Dermis blood vessel endothelial cell (primary cell): ENCODE data around the gene RALGAPA2. TPM values are rescaled to one million over a fixed set of nuclear protein-coding genes. Genes with fewer than 3 reads are reported as not detected.
"Not testable (repeated sequence)": the region's sequence is repeated elsewhere in the genome, so short reads cannot be mapped to it uniquely, and the experiment has no call there.

ENCODE experiments used
- DNase-seq: peaks from one replicate; pipeline ENCODE4 v3.0.0; 2010
- total RNA-seq: library from RNA; depleted of rRNA; stranded (reverse); fragments of >200 nt; gene quantifications from 2 replicates; pipeline ENCODE4 v1.2.3, GENCODE V29; 2014

The RALGAPA2 gene
- total RNA-seq, 1 donor from 2014 or later: 102 TPM

DNA sequence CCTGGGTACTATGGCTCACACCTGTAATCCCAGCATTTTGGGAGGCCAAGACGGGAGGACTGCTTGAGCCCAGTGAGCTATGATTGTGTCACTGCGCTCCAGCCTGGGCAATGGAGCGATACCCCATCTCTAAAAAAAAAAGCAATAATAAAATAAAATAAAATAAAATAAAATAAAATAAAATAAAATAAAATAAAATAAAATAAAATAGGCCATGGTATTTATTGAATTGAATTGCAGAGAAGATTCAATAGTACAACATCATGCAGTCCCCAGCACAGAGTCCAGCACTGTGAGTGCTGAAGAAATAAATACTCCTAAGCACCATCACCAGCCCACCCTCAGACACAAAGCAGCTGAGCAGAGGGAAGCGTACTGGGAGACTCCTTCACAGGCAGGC is 144.7 kb downstream of the RALGAPA2 start:
- no peak for DNase-seq

DNA sequence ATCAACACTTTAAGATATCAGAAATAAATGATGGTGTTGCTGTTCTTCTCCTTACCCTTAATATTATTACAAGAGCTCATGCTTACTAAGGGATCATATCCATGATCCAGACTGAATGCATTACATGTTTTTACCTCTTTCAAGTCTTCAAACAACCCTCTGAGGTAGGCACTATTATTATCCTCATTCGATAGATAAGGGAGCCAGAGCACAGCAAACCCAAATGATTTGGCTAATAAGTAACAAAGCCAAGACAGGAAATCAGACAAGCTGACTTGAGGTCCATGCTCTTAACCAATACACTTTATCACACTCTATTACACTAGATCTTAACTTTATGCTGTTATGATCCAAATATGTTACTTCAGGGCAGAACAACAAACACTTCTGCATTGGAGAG is 145.9 kb downstream of the RALGAPA2 start:
- DNase-seq: no peak

DNA sequence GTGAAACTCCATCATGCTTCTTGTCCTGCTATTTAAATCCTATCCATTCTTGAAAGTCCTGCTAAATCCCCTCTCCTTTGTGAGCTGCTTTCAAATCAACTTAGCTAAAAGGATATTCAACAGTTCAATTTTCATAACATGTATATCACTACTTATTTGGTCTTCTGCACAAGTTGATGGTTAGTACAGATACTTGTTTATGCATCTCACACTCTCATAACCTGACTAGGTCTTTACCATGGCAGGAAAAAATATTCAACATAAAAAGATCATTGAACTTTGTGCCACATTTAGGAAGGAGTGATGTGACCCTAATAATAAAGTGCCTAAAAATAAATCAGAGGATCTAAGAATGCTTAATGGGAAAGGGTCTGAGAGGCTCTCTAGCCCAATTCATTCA is 148.2 kb downstream of the RALGAPA2 start:
- DNase-seq: no peak

DNA sequence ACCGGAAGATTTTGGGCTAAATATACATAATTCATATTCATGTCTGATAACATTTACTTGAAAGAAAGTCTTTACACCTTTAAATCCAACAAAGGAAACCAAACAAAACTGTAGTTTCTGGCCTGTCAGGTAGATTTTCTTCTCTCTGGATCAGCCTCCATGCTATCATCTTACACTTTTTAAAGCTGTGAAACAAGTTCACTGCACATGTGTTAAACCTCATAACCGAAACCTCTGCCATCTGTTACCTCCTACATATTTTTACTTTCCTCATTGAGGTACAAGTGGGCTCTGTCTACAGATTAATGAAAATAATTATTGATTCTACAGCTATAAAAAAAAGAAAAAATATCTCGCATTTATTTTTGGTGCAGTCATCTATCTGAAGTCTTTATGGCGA is 149.9 kb downstream of the RALGAPA2 start:
- DNase-seq: no peak

DNA sequence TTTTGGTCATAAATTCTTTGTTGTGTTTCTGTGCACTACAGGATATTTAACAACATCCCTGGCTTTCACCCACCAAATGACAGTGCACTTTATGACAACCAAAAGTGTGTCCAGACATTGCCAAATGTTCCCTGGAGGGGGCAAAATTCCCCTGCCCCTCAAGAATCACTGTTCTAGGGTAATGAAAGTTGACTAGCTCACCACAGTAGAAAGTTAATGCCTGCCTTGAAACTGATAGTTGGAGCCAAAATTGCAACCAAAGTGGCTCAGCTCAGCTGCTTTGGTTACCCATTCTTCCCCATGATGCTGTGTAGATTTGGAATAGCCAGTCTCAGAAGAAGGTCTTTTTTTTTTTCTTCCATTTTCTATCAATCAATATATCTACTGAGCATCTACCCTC is 150.6 kb downstream of the RALGAPA2 start:
- DNase-seq: no peak

DNA sequence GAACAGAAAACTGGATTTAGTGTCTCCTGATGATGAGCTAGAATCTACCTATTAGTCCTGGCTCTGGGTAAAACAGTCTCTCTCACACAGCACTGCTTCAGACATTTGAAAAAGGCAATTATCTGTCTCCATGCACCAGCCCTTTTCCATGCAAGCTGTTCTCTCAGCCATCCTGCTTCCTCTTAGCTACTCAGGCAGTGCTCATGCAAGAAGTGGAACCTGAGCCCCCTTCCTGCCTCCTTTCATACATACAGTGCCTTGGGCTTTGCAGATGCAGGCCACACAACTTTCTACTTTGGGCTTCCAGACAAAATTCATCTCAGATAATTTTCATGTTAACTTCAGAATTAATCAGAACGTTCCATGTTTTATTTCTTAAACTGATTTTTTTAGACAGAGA is 151.3 kb downstream of the RALGAPA2 start:
- DNase-seq: no peak

DNA sequence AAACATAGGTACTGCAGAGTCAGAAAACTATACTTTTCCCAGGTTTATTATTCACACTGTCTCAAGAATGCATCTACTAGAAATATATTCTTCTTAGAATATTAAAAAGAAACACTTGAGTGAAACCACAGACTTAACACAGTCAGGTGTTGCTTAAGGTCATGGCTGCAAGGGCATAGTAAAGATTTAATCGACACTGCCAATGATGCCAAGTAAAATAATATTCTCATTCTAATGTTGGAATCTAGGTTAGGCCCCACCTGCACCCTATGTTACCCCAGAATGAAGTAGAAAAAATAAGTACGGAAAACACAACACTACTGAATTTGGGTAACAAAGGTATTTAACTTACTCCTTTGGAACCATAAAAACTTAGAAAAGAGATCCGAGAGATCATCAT is 155.0 kb downstream of the RALGAPA2 start:
- no peak for DNase-seq

DNA sequence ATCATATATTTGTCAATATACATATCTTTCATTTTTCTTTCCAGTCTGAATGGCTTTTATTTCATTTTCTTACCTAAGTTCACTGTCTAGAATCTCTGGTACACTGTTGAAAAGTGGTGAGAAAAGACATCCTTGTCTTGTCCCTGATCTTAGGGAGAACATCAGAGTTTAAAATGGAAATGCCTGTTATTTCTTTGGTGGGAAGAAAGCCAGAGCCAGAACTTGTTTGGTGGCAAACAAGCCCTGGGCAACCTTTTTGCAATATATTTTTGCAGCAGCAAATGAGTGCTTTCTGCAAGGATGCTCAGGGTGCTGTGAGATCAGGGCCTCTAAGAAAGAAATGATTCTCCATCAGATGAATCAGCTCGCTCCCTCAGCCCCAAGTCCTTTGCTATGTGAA is 156.6 kb downstream of the RALGAPA2 start:
- DNase-seq: no peak

DNA sequence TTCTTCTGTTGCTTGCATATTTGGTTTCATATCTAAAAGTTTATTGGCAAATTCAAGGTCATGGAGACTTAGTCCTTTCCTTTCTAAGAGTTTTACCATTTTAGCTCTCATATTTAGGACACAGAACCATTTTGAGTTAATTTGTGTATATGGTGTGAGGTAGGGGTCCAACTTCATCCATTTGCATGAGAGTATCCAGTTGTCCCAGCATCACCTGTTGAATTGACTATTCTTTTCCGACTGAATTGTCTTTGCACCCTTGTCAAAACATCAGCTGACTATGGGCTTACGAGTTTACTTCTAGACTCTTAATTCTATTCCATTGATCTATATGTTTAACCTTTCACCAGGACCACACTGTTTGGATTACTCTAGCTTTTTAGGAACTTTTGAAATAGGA is 157.5 kb downstream of the RALGAPA2 start:
- DNase-seq: no peak

DNA sequence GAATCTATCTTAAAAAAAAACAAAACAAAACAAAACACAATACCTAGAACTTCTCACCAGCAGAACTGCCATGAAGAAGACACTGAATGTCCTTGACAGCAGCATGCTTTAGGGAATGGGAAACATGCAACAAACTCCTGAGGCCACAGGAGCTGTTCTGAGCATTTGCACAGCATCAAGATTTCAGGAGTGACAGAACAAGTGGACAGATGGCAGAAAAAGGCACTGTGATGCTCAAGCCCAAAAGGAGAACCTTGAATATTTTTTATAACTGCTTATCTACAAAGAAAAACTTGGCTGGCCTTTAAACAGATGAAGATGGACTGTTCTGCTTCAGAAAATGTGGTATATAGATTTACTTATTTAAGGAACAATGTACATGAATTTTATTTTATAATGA is 158.9 kb downstream of the RALGAPA2 start:
- no peak for DNase-seq

DNA sequence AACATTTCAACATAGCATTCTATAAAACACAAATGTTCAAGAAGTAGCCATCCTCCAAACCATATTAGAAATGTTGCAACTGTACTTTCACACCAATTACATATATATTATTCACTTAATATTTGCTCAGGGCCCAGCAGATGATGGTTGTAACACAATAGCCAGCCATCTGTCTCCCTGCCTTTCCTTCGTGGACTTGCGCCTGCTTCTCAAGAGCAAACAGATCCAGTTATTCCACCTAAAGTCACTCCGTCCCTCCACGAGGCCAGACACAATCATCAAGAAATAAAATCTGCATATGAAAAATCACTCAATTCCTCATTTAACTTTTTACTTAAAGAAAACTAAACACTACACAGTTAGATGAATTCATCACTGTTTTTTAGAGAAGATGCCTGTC is 160.4 kb downstream of the RALGAPA2 start:
- no peak for DNase-seq

DNA sequence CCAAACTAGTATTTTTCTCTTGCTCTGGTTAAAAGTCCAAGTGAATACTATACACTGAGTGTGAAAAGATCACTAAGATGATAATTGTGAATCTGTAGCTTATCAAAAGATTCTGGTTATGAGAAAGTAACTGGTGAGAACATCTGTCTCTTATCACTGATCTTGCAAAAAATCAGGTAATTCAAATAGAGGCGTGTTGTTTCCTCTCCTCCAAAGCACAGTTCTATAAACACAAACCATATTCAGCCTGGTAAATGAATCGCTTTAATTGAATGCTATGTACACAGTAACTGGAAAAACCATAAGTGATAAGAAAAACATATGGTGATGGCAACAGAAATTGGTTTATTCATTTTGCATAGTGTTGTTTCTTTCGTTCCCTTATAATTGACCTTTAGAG is 161.0 kb downstream of the RALGAPA2 start:
- no peak for DNase-seq

DNA sequence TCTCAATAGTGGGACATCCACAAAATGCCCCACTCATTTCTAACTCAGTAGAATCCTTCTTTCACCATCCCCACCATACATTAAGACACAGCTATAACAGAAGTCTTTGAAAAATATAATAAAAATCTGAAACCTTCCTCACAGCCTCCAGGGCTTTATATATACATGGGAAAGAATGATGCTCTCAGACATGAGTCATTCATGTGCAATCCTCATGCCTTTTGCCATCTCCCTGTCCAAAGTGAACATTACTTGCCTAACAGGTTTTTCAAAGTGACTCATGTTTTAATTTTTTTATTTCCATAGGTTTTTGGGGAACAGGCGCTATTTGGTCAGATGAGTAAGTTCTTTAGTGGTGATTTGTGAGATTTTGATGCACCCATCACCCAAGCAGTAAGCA is 162.7 kb downstream of the RALGAPA2 start:
- DNase-seq: no peak

DNA sequence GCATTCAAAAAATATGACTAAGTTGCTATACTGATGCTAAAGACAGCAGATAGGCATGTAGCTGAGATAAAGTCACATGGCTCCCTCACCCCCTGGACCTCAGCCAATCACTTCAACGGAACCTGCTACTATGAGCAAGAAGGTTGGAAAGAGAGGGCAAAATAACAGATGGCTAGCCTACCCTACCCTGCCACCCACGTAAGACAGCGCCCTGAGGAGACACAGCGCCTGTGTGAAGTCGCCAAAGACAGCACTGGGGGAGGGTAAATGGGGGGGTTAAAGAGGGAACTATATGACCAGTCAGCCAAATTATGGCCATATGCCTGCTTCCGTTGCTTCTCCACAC is 163.2 kb downstream of the RALGAPA2 start:
- no peak for DNase-seq

DNA sequence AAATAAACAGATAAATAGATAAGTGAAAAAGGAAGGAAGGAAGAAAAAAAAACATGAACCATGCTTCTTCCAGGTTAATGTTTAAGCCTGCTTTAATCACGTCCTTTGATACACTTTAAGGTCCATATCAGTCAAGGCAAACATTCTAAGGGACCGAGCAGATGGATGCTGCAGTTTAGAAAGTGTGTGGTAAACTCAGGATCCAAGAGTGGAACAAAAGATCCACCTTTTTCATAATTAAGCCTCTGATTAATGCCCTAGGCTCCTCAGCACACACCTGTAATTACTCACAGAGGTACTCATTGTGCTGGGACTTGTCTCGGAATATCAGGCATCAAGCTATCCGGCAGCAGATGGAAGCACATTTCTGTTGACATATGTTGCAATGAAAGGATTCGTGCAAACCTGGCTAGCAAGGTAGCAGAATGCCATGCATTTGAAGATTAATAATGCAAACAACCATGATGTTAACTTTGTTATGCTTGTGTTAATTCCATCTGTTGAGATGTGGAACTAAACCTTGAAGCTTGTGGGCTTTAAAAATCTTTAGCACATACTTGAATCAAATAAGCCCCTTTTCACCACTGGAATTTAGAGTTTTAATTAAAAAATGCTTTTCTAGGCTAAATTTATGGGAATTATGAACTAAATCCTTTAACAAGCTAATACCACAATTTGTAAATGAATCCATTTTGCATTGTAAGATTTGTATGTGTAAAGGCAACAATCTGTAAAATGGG is 163.7 kb downstream of the RALGAPA2 start:
- no peak for DNase-seq

DNA sequence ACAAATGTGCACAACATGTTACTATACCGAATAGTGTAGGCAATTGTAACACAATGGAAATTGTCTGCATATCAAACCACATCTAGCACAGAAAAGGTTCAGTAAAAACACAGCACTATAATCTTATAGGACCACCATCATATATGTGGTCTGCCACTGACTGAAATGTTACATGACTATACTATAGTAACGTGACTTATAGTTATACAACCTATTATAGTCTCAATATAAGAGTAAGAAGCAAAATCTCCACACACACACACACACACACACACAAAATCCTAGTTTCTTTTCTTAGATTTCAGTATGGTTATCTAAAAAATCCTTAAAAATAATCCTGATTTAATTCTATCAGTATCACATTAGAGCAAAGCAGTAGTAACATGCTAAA is 164.6 kb downstream of the RALGAPA2 start:
- DNase-seq: no peak

DNA sequence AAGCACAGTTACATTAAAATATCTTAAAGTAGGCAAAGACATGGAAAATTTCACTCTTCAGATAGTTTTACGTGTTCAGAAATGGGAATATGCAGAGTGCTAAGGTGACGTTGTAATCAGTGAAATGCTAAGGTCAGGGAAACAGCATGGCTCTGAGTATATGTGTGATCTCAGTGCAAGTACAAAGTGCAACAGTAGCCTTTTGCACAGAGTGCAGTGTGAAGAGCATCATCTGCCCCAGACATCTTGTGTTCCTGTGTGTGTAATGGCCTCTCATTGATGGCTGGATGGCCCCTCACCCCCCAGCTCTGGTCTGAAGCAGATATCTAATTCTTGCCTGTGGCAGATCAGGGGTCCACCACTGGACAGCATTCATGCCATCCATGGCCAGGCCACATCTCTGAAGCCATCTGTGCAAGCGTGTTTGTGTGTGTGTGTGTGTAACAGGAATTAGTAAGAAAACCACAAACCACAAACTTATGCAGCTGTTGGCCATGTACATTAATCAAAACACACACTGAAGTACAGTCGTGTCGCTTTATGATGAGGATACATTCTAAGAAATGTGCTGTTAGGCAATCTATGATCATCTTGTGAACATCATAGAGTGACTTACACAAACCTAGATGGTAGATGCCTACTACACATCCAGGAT is 165.1 kb downstream of the RALGAPA2 start:
- DNase-seq: no peak

DNA sequence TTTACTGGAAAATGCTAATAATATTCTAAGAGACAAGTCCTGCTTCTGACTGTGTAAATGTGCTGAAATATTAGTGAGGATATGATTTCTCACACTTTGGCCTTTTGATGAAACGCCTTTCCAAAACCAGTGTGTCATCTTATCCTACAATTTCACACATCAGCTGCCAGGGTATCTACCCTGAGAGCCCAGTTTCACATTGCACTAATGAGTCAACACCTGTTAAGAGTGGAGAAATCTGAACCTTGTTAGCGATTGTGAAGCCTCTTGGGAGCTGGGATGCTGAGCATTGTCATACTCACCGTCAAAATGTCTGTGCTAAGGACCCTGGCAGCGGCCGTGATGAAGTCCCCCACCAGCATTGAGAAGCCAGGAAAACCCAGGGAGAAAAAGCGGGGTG is 166.0 kb downstream of the RALGAPA2 start:
- no peak for DNase-seq

DNA sequence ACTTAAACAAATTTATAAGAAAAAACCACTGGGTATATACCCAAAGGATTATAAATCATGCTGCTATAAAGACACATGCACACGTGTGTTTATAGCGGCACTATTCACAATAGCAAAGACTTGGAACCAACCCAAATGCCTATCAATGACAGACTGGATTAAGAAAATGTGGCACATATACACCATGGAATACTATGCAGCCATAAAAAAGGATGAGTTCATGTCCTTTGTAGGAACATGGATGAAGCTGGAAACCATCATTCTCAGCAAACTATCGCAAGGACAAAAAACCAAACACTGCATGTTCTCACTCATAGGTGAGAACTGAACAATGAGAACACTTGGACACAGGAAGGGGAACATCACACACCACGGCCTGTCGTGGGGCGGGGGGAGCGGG is 169.1 kb downstream of the RALGAPA2 start:
- not testable (repeated sequence) for DNase-seq

DNA sequence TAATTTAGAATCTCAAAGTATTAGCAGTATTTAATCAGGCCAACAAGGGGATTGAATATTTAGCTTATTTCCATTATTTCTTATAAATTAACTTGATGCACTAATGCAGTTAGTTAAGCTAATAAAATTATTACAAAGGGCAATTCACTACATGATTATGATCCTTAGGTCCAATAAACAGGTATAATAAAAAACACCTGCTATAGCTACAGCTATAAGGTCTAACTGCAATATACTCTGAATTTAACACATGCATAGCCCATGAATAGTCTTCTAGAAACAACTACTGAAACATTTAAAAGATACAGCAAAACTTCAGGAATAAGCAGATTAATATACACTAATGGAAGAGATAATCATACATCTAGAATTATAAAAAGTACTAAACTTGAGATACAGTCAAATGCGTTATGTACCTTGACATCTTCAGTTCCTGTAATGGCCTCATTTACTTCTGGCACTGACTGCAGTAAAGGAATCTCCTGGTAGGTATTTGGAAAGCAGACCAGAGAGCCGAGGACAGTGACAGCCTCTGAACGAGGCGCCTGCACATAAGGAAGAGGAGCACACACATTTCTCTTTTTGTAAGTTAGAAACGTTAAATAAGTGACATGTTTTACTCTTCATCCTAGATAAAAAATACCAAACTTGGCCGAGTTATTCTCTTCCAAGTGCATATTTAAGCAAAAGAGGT is 176.1 kb downstream of the RALGAPA2 start:
- no peak for DNase-seq

DNA sequence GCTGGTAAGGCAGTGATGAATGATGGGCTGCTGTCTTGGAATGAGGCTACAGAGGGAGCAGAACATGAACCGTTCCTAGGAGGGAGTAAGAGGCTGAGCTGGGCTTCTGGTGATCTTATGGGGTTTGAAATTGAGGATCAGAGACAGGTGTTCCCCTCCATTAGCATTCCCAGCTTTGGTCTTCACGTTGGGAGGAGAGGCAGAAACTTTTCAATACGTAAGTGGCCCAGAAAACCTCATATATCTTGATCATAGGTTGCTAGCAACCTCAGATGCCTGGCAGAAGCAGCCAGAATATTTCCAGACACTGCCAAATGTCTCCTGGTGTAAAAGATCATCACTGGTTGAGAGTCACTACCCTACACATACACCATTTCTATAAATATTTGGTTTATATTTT is 177.4 kb downstream of the RALGAPA2 start:
- no peak for DNase-seq

DNA sequence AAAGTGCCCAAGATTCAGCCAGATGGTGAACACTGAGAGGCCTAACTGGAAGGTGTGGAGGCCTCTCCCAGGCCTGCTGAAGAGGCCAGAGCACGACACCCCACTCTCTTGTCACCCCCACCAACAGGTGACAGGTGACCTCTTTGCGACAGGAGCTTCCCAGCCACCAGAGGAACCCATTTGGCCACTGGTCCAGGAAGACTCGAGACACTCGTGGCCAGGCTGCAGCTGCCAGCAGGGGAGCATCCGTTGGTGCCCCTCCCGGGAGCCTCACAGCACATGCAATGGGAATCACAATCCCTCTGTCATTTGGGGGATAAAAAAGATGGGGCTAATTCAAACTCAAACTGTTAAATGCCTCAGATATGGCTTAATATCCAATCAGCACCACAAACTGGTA is 181.2 kb downstream of the RALGAPA2 start:
- no peak for DNase-seq

DNA sequence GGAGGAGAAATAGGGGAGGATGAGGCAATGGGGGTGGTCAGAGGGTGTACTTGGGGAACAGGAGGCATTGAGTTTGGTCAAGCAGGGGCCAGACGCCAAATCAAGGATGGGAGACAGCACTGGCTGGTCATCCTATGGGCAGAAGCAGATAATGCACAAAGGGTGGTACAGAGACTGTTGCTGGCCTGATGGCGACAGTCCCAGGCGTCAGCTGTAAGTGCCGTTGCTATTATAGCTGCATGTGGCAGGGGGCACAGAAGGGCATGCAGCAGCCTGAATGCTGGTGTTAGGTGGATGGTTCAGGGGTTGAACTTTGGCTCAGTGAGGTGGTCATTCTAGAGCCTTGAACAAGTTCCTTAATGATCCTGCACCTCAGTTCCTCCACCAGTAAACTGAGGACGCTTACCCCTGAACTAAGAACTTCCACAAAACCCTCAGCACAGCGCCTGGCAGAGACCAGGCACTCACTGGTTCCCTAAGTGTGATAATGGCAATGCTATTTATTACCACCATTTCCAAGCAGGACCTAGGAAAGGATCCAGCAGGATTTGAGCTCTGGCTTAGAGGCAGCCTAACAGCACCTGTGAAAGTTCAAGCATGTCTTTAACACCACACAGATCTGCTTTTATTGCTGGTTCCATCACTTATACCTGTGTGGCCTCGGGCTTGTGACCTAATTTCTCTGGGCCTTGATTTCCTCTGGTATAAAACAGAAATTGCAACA is 181.9 kb downstream of the RALGAPA2 start:
- DNase-seq: no peak

DNA sequence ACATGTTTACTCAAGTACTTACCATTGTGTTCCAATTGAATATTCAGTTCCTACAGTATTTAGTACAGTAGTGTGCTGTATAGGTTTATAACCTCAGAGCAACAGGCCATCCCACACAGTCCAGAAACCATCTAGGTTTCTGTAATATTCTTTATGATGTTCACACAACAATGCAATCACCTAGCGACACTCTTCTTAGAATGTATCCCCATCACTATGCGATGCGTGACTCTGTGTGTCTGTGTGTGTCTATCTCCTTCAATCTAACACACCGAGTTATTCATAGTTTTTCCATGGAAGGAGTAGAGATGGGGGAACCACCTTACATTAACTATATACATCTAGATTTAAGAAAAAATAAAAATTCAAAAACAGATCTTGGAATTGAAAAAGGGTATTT is 182.8 kb downstream of the RALGAPA2 start:
- no peak for DNase-seq
